H9 (cell line): Measurements from ENCODE around the gene DSE. TPM values are rescaled to one million over a fixed set of nuclear protein-coding genes. Genes with fewer than 3 reads are reported as not detected.

Experiments
- DNase-seq: peaks from one replicate; pipeline ENCODE4 v3.0.0-alpha.2; 2017
- H2AFZ ChIP-seq: one replicate; pipeline ENCODE4 v1.6.1; 2013; ENCODE audit warnings: mild to moderate bottlenecking, low read length, control low read depth, moderate library complexity
- H2AK5ac ChIP-seq: 2 replicates; pipeline ENCODE4 v1.6.1; 2013; ENCODE audit warnings: low read length, control low read depth, mixed read lengths; ENCODE audit not compliant: insufficient read length
- H2BK120ac ChIP-seq: one replicate; pipeline ENCODE4 v1.6.1; 2013; ENCODE audit warnings: low read depth, mild to moderate bottlenecking, low read length, control low read depth, inconsistent platforms; ENCODE audit not compliant: poor library complexity, severe bottlenecking
- H2BK12ac ChIP-seq: 2 replicates; pipeline ENCODE4 v1.6.1; 2013; ENCODE audit warnings: low read length, control low read depth, mixed read lengths, low read depth; ENCODE audit not compliant: insufficient read length
- H2BK15ac ChIP-seq: 2 replicates; pipeline ENCODE4 v1.6.1; 2013; ENCODE audit warnings: low read depth, low read length, control low read depth
- H2BK20ac ChIP-seq: one replicate; pipeline ENCODE4 v1.6.1; 2013; ENCODE audit warnings: low read depth, mild to moderate bottlenecking, low read length, control low read depth, inconsistent platforms; ENCODE audit not compliant: poor library complexity, severe bottlenecking
- H2BK5ac ChIP-seq: 2 replicates; pipeline ENCODE4 v1.6.1; 2013; ENCODE audit warnings: low read length, control low read depth, mixed read lengths; ENCODE audit not compliant: insufficient read length
- H3K14ac ChIP-seq: 2 replicates; pipeline ENCODE4 v1.6.1; 2013; ENCODE audit warnings: low read length, control low read depth; ENCODE audit not compliant: insufficient read depth
- H3K18ac ChIP-seq: 2 replicates; pipeline ENCODE4 v1.6.1; 2013; ENCODE audit warnings: low read depth, mild to moderate bottlenecking, mixed read lengths, low read length, control low read depth; ENCODE audit not compliant: insufficient read length
- H3K23ac ChIP-seq: 2 replicates; pipeline ENCODE4 v1.6.1; 2013; ENCODE audit warnings: low read length, control low read depth, mixed read lengths, low read depth; ENCODE audit not compliant: insufficient read length
- H3K23me2 ChIP-seq: 2 replicates; pipeline ENCODE4 v1.6.1; 2013; ENCODE audit warnings: low read depth, mild to moderate bottlenecking, mixed read lengths, low read length, control low read depth; ENCODE audit not compliant: insufficient read length, poor library complexity, severe bottlenecking
- H3K27ac ChIP-seq: 2 replicates; pipeline ENCODE4 v1.5.1; 2013; ENCODE audit warnings: low read length, control low read depth, mixed read lengths, low read depth; ENCODE audit not compliant: insufficient read length
- H3K27me3 ChIP-seq: 2 replicates; pipeline ENCODE4 v1.6.1; 2013; ENCODE audit warnings: low read length, control low read depth, inconsistent platforms; ENCODE audit not compliant: insufficient read depth
- H3K4ac ChIP-seq: 2 replicates; pipeline ENCODE4 v1.6.1; 2013; ENCODE audit warnings: low read depth, mild to moderate bottlenecking, control low read depth, inconsistent platforms, low read length, moderate library complexity
- H3K4me1 ChIP-seq: 2 replicates; pipeline ENCODE4 v1.6.1; 2013; ENCODE audit warnings: low read length, control low read depth, inconsistent platforms; ENCODE audit not compliant: insufficient read depth
- H3K4me2 ChIP-seq: 2 replicates; pipeline ENCODE4 v1.6.1; 2013; ENCODE audit warnings: low read length, control low read depth, mixed read lengths; ENCODE audit not compliant: insufficient read length, insufficient read depth
- H3K56ac ChIP-seq: 2 replicates; pipeline ENCODE4 v1.6.1; 2013; ENCODE audit warnings: low read depth, mild to moderate bottlenecking, mixed read lengths, low read length, control low read depth; ENCODE audit not compliant: insufficient read length
- H3K79me1 ChIP-seq: 2 replicates; pipeline ENCODE4 v1.6.1; 2013; ENCODE audit warnings: low read depth, mild to moderate bottlenecking, moderate library complexity, low read length, control low read depth, inconsistent platforms; ENCODE audit not compliant: insufficient read depth, poor library complexity, severe bottlenecking
- H3K79me2 ChIP-seq: 2 replicates; pipeline ENCODE4 v1.6.1; 2013; ENCODE audit warnings: low read length, control low read depth, inconsistent platforms; ENCODE audit not compliant: insufficient read depth
- H3K9ac ChIP-seq: 2 replicates; pipeline ENCODE4 v1.6.1; 2013; ENCODE audit warnings: low read length, control low read depth, mixed read lengths; ENCODE audit not compliant: insufficient read length; ENCODE audit errors: extremely low read depth
- H3K9me3 ChIP-seq: one replicate; pipeline ENCODE4 v1.6.1; 2013; ENCODE audit warnings: low read depth, low read length, inconsistent platforms; ENCODE audit not compliant: control insufficient read depth
- H3T11ph ChIP-seq: one replicate; pipeline ENCODE4 v1.6.1; 2013; ENCODE audit warnings: mild to moderate bottlenecking, low read length, control low read depth, inconsistent platforms
- H4K20me1 ChIP-seq: one replicate; pipeline ENCODE4 v1.6.1; 2013; ENCODE audit not compliant: control insufficient read depth, insufficient read length, insufficient read depth
- H4K5ac ChIP-seq: 2 replicates; pipeline ENCODE4 v1.6.1; 2013; ENCODE audit warnings: low read depth, mild to moderate bottlenecking, mixed read lengths, low read length, control low read depth; ENCODE audit not compliant: insufficient read length
- H4K8ac ChIP-seq: replicated peaks from 2 replicates; pipeline ENCODE4 v1.6.1; 2013; ENCODE audit warnings: low read length, control low read depth, mixed read lengths, low read depth; ENCODE audit not compliant: insufficient read length
- H4K91ac ChIP-seq: 2 replicates; pipeline ENCODE4 v1.6.1; 2013; ENCODE audit warnings: low read depth, mild to moderate bottlenecking, moderate library complexity, mixed read lengths, low read length, control low read depth; ENCODE audit not compliant: insufficient read length
- H3K27ac Mint-ChIP-seq, 3 experiments: 2 replicates in 2 of 3; 3 replicates in 1 of 3; pipeline ENCODE4 v1.8.0; 2020 to 2021; ENCODE audit warnings: mixed read lengths in 3 of 3, mild to moderate bottlenecking in 1 of 3, moderate library complexity in 1 of 3
- H3K27me3 Mint-ChIP-seq: 2 replicates; pipeline ENCODE4 v1.8.0; 2021; ENCODE audit warnings: low read depth, mild to moderate bottlenecking, moderate library complexity, mixed read lengths
- H3K36me3 Mint-ChIP-seq, 3 experiments: 2 replicates in 2 of 3; 3 replicates in 1 of 3; pipeline ENCODE4 v1.8.0; 2020 to 2021; ENCODE audit warnings: low read depth in 3 of 3, mixed read lengths in 3 of 3; ENCODE audit not compliant: insufficient read depth in 1 of 3
- H3K4me1 Mint-ChIP-seq, 2 experiments: 2 replicates each; pipeline ENCODE4 v1.8.0; 2020; ENCODE audit warnings: mixed read lengths in 2 of 2
- H3K4me3 Mint-ChIP-seq, 2 experiments: 2 replicates in 1 of 2; 3 replicates in 1 of 2; pipeline ENCODE4 v1.8.0; 2020 to 2021; ENCODE audit warnings: mild to moderate bottlenecking in 2 of 2, mixed read lengths in 2 of 2, moderate library complexity in 1 of 2
- H3K9me3 Mint-ChIP-seq, 2 experiments: 2 replicates in 1 of 2; 3 replicates in 1 of 2; pipeline ENCODE4 v1.8.0; 2020; ENCODE audit warnings: mild to moderate bottlenecking in 2 of 2, mixed read lengths in 2 of 2, moderate library complexity in 1 of 2
- WGBS: extraction: QIAGEN DNeasy Blood & Tissue Kit; methylation state at CpG from one replicate; pipeline ENCODE4 v1.1.7; 2013; ENCODE audit warnings: missing lambda C conversion rate, low lambda C conversion rate, mixed read lengths; ENCODE audit not compliant: insufficient read length; ENCODE audit errors: extremely low coverage; 5-methylcytosine and 5-hydroxymethylcytosine counted together
- total RNA-seq: library from RNA; stranded (reverse); gene quantifications from 2 replicates; pipeline ENCODE4 v1.2.1, GENCODE V29; 2021
- TF ChIP-seq, protein P1 (sequence below): fragments of 200-600 bp; sonication (generic); conservative IDR thresholded peaks from 3 replicates; pipeline ENCODE4 v1.8.0; 2021; ENCODE audit warnings: antibody characterized with exemption, mild to moderate bottlenecking

The DSE gene
- total RNA-seq, 1 experiment from 2014 or later, result 45.6 TPM

DNA sequence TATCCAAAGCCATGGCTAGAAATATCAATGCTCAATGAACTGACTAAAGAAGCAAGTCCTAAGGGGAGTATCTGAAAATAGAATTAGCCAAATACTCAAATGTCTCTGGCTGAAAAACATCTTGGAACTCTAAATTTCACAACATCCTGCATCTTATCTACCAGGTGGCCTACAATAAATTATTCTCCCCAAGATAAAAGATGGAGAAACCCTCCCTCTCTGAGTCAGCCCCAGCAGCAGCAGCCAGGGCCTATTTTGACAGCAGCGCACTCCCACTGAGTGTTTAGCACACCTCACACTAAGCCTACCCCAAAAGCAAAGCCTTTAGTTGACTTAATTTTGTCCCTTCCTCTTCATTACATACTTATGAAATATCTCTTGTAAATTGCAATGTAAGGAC, 96.3 kb downstream of the DSE start:
- no peak overlapping the region for H3K4me3 Mint-ChIP-seq
- peaks cover 18% of the 10 kb centered on the region for H3K27me3 Mint-ChIP-seq
- no peak overlapping the region for H4K8ac ChIP-seq
- H3K4me1 ChIP-seq, result peaks cover 2% of the 10 kb centered on the region; the same call in 1 of the 2 replicates
- H2BK5ac ChIP-seq, result no peak overlapping the region
- H3K27ac ChIP-seq, result no peak overlapping the region
- H4K91ac ChIP-seq, result no peak overlapping the region
- no peaks in the 10 kb centered on the region for H3K36me3 Mint-ChIP-seq
- no peaks in the 10 kb centered on the region for H4K20me1 ChIP-seq
- H3K27ac Mint-ChIP-seq, result no peak overlapping the region
- no peaks in the 10 kb centered on the region for H3K79me1 ChIP-seq
- H2AK5ac ChIP-seq, result no peak overlapping the region
- no peak overlapping the region for H3K4ac ChIP-seq
- no peaks in the 10 kb centered on the region for H3K9me3 Mint-ChIP-seq
- no peak overlapping the region for H3T11ph ChIP-seq
- no peak overlapping the region for H2BK20ac ChIP-seq
- H3K18ac ChIP-seq, result no peak overlapping the region
- H3K27me3 ChIP-seq, result no peaks in the 10 kb centered on the region; the same call in 1 of the 2 replicates
- no peak for DNase-seq
- peaks cover 16 to 22% of the 10 kb centered on the region in 2 experiments for H3K4me1 Mint-ChIP-seq
- no peak overlapping the region for H3K14ac ChIP-seq
- no peaks in the 10 kb centered on the region for H3K9me3 ChIP-seq
- no peak overlapping the region for H2BK120ac ChIP-seq
- H2BK15ac ChIP-seq, result no peak overlapping the region
- H4K5ac ChIP-seq, result no peak overlapping the region
- H3K79me2 ChIP-seq, result no peaks in the 10 kb centered on the region
- H2AFZ ChIP-seq, result no peak overlapping the region
- H3K4me2 ChIP-seq, result no peak overlapping the region
- no peak overlapping the region for H3K56ac ChIP-seq
- no peak overlapping the region for H3K23ac ChIP-seq
- H3K23me2 ChIP-seq, result peaks cover 1% of the 10 kb centered on the region
- no CpG with 5 or more reads among the region's 1 CpG for WGBS
- H2BK12ac ChIP-seq, result no peak overlapping the region
- no peak overlapping the region for H3K9ac ChIP-seq
- TF ChIP-seq, protein P1, sequence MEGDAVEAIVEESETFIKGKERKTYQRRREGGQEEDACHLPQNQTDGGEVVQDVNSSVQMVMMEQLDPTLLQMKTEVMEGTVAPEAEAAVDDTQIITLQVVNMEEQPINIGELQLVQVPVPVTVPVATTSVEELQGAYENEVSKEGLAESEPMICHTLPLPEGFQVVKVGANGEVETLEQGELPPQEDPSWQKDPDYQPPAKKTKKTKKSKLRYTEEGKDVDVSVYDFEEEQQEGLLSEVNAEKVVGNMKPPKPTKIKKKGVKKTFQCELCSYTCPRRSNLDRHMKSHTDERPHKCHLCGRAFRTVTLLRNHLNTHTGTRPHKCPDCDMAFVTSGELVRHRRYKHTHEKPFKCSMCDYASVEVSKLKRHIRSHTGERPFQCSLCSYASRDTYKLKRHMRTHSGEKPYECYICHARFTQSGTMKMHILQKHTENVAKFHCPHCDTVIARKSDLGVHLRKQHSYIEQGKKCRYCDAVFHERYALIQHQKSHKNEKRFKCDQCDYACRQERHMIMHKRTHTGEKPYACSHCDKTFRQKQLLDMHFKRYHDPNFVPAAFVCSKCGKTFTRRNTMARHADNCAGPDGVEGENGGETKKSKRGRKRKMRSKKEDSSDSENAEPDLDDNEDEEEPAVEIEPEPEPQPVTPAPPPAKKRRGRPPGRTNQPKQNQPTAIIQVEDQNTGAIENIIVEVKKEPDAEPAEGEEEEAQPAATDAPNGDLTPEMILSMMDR, result no peak
